GM18498 (cell line): Measurements from ENCODE around the gene OR9A4.

ENCODE experiments used
- ATAC-seq: cut with Tn5 transposase; IDR thresholded peaks from one replicate; pipeline ENCODE4 v1.9.1; 2021; ENCODE audit warnings: mild to moderate bottlenecking, moderate library complexity; ENCODE audit not compliant: unreplicated experiment

Gene OR9A4

DNA sequence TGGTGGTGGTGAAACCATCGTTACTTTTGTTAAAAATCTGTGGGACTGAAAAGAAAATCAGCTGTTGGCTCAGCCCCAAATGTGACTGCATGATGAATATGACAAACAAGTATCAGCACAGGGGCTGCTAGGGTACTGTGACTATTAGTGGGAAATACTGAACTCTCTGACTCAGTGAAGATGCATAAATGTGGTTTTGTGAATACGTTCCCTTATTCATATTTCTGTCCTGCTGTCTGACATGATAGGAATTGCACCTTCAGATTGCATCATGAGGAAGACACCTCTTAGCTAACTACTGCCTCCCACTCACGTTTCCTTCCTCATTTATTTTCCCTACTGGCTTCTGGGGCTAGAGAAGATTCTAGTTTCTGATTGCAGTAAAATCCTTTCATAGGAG is 29.2 kb downstream of the OR9A4 start:
- ATAC-seq, result no peak

DNA sequence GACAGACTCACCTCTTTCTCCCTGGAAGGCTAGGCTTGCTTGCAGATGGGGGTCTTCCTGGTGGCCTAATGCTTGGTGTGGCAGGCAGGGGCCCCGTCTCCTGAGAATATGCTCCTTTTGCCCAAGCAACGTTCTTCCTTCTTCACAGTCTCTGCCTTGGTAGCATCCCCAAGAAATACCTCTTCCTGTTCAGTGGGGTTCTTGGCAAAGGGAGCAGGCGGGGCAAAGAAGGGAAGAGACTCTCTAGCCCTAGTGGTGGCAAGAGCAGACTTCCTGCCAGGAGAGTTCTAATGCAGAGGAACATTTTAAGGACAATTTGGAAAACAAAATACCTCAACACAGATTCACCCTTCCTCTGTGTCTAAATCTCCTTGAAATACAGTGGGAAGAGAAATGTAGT is 30.6 kb downstream of the OR9A4 start, which contains the start of gene CLEC5A:
Gene CLEC5A, minus strand, starts transcription at position 179 of the 400 bp plus-strand sequence. CDS start 682 bp downstream, outside the sequence.
- no peak for ATAC-seq

DNA sequence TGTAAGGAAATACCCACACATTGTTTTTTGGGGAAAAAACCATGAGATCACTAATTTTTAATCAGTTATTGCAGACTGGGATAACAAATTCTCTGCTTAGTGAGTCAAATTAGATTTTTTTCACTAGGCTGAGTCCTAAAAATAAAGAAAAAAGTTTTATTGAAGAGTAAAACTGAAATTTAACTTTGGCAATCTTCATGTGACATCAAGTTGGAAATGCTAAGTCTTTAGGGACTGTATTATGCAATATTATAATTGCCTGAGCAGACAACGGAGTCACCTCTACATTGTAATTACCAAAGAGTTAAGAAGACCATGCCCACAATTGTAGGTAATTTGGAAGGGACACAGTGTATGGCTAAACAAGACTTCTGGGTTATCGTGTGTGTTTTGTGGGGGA is 32.8 kb downstream of the OR9A4 start:
- ATAC-seq, result no peak

- no peak for ATAC-seq
Measured at GRCh38 chr7:141949451-141949850, 33.3 kb downstream of the OR9A4 start.

DNA sequence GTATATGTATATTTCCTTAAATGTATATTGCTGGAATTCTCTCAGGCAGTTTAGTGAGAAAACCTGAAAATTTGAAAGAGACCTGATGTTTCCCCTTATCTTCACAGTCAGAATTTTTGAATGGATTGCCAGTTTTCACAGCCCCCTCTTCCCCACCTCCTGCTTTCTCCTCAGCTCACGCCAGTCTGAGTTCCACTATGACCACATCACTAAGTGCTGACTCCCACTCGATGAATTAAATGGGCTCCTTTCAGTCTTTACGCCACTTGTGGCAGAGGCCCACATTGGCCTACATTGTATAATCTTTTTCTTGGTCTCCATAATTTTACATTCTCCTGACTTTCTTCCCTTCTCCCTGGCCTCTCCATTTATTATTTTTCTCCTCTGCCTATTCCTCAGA is 33.7 kb downstream of the OR9A4 start:
- no peak for ATAC-seq

- no peak for ATAC-seq
Measured at GRCh38 chr7:141950806-141951205, 34.6 kb downstream of the OR9A4 start.

DNA sequence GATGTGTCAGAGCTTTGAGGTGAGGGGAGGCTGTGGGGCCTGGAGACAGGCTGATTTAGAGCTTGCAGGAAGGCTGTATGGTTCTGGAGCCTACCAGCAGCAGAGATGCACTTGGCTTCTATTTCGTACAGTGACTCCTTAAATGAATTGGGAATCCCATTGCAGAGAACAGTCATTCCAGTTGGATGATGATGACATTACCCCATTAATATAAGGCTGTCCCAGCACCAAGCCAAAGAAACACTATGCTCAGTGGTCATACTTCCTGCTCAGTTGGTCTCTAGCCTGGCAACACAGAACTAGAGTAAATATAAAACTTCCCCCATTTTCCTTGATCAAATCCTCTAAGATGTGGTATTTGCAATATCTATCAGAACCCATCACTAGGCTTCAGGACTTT is 36.3 kb downstream of the OR9A4 start:
- no peak for ATAC-seq

DNA sequence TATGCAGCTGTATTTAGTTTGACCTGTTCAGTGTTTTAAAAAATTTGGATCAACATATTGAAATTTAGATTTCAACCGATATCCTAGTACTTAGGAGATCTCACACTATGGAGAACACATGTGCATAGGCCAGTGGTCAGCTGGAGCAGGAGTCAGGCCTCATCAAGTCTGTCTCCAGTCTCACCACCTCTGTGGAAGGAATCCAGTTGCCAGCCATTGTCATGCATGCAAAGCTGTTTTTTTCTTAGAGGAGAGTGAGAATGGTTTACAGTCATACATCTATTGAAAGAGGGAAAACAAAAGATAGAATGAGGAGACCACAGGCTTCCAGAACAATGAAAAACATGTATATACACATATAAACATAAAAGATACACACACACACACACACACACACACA is 38.1 kb downstream of the OR9A4 start:
- ATAC-seq, result no peak

GRCh38 chr7:141956084-141956483 is 39.9 kb downstream of the OR9A4 start:
- no peak for ATAC-seq

- no peak for ATAC-seq
Measured at GRCh38 chr7:141960687-141961422, 44.7 kb downstream of the OR9A4 start.
